ENCODE data around the gene LPXN.

GRCh38 chr11:58625086-58625485 lies 49.4 kb upstream of the LPXN start:
- TF ChIP-seq, protein P1, sequence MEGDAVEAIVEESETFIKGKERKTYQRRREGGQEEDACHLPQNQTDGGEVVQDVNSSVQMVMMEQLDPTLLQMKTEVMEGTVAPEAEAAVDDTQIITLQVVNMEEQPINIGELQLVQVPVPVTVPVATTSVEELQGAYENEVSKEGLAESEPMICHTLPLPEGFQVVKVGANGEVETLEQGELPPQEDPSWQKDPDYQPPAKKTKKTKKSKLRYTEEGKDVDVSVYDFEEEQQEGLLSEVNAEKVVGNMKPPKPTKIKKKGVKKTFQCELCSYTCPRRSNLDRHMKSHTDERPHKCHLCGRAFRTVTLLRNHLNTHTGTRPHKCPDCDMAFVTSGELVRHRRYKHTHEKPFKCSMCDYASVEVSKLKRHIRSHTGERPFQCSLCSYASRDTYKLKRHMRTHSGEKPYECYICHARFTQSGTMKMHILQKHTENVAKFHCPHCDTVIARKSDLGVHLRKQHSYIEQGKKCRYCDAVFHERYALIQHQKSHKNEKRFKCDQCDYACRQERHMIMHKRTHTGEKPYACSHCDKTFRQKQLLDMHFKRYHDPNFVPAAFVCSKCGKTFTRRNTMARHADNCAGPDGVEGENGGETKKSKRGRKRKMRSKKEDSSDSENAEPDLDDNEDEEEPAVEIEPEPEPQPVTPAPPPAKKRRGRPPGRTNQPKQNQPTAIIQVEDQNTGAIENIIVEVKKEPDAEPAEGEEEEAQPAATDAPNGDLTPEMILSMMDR (IDR thresholded peaks at IDR 0.05): no peak
- TF ChIP-seq POLR2AphosphoS5 (IDR thresholded peaks at IDR 0.05) (no peak), POLR2A (IDR thresholded peaks at IDR 0.05) (no peak)
